Activated naive CD8-positive, alpha-beta T cell treated with anti-CD3 and anti-CD28 coated beads, Interleukin-2, amount 10 ng/mL, durations not matched to agents 7 days and 5 days (primary cell): ENCODE measurements around the gene MVK. TPM values are rescaled to one million over a fixed set of nuclear protein-coding genes. Genes with fewer than 3 reads are reported as not detected.
"Not testable (repeated sequence)": the region's sequence is repeated elsewhere in the genome, so short reads cannot be mapped to it uniquely, and the experiment has no call there.

Experiments used
- ATAC-seq: fragments of 150-1000 bp; cut with Tn5 transposase; one replicate; pipeline ENCODE4 v1.10.0; 2021; ENCODE audit warnings: low read depth, moderate library complexity
- POLR2A ChIA-PET: fragments of 350-600 bp; sonication (Branson Sonifier 250); formaldehyde crosslinking; loops from one replicate; lab custom pipeline; 2021; ENCODE audit warnings: antibody characterized with exemption; lab: Charles Lee
- DNase-seq: peaks from one replicate; pipeline ENCODE4 v3.0.0; 2021
- H3K27ac Mint-ChIP-seq: one replicate; pipeline ENCODE4 v1.8.0; 2022; ENCODE audit warnings: mild to moderate bottlenecking, mixed read lengths
- H3K27me3 Mint-ChIP-seq: one replicate; pipeline ENCODE4 v1.8.0; 2022; ENCODE audit warnings: mild to moderate bottlenecking, moderate library complexity, mixed read lengths
- H3K36me3 Mint-ChIP-seq: one replicate; pipeline ENCODE4 v1.8.0; 2021; ENCODE audit warnings: mild to moderate bottlenecking, mixed read lengths
- H3K4me1 Mint-ChIP-seq: one replicate; pipeline ENCODE4 v1.8.0; 2021; ENCODE audit warnings: mixed read lengths
- H3K4me3 Mint-ChIP-seq: one replicate; pipeline ENCODE4 v1.8.0; 2022; ENCODE audit warnings: mild to moderate bottlenecking, moderate library complexity, mixed read lengths
- H3K9me3 Mint-ChIP-seq: one replicate; pipeline ENCODE4 v1.8.0; 2021; ENCODE audit warnings: mixed read lengths
- total RNA-seq, 2 experiments: library from RNA; stranded (reverse); gene quantifications; one replicate each; pipeline ENCODE4 v1.2.3, GENCODE V29; 2021

Gene MVK
- total RNA-seq, 2 experiments from 2014 or later, result 22.4 to 22.6 TPM

DNA sequence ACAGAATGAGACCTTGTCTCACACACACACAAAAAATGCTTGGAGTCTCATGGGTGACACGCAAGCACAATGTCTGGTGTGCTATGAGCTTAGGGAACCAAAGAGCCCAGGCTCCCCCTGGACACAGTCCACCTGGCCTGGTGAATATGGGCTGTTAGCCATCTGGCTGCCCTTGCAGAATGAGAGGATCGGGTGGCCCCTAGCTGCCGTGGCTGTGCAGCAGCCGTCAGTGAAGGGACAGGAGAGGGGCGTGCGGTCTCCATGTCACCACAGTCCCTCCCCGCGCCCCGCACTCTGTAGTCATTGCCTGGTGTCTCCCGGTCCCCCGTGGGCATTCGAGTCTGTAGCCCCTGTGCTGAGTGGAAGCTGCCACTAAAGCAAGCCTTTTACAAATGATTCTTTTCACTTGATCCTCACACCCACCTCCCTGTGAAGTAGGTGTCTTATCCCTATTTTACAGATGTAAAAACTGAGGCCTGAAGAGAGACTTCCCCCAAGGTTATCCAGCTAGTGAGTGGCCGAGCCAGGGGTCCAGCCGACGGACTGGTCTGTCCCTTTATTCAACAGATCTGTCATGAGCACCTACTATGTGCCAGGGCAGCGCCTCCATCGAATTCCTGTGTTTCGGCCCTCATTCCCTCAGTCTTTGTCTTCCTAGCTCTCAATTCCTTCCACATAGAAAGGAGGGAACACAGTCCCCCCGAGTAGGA lies 18.8 kb downstream of the MVK start:
- no peak overlapping the region for H3K27ac Mint-ChIP-seq
- no peak for ATAC-seq
- no peaks in the 10 kb centered on the region for H3K9me3 Mint-ChIP-seq
- no peak for DNase-seq
- H3K36me3 Mint-ChIP-seq, result peaks cover 8% of the 10 kb centered on the region
- POLR2A ChIA-PET, result no interaction called here
- H3K4me1 Mint-ChIP-seq, result peaks cover 21% of the 10 kb centered on the region
- H3K27me3 Mint-ChIP-seq, result no peaks in the 10 kb centered on the region
- H3K4me3 Mint-ChIP-seq, result no peak overlapping the region

DNA sequence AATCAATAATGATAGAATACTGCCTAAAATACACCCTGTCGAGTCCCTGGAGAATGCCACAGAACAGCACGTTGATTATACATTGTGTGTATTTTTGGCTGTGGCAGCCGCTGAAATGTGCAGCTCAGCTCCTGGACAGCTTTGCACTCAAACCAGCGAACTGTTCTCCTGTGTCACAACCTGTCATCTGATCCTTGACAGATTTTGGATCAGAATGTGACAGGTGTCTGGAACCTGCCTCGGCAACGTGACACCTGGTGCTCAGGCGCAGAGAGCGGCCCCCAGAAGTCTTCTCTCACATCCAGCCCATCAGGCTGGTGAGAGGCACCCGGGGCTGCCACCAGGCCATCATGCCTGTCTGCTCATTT lies 19.3 kb downstream of the MVK start:
- POLR2A ChIA-PET, result no interaction called here
- H3K9me3 Mint-ChIP-seq, result no peaks in the 10 kb centered on the region
- peaks cover 24% of the 10 kb centered on the region for H3K4me1 Mint-ChIP-seq
- no peak overlapping the region for H3K4me3 Mint-ChIP-seq
- ATAC-seq (no peak), DNase-seq (no peak)
- no peak overlapping the region for H3K27ac Mint-ChIP-seq
- H3K27me3 Mint-ChIP-seq, result no peaks in the 10 kb centered on the region
- H3K36me3 Mint-ChIP-seq, result peaks cover 8% of the 10 kb centered on the region

- peaks cover 8% of the 10 kb centered on the region for H3K36me3 Mint-ChIP-seq
- no peak for DNase-seq
- POLR2A ChIA-PET, result no interaction called here
- H3K9me3 Mint-ChIP-seq, result no peaks in the 10 kb centered on the region
- H3K27ac Mint-ChIP-seq, result peak overlapping the region; percentile 38
- peak overlapping the region; percentile 53 for H3K4me3 Mint-ChIP-seq
- H3K27me3 Mint-ChIP-seq, result no peaks in the 10 kb centered on the region
- H3K4me1 Mint-ChIP-seq, result peaks cover 28% of the 10 kb centered on the region
- ATAC-seq, result no peak
Measured at GRCh38 chr12:109594556-109595317, 21.1 kb downstream of the MVK start.

DNA sequence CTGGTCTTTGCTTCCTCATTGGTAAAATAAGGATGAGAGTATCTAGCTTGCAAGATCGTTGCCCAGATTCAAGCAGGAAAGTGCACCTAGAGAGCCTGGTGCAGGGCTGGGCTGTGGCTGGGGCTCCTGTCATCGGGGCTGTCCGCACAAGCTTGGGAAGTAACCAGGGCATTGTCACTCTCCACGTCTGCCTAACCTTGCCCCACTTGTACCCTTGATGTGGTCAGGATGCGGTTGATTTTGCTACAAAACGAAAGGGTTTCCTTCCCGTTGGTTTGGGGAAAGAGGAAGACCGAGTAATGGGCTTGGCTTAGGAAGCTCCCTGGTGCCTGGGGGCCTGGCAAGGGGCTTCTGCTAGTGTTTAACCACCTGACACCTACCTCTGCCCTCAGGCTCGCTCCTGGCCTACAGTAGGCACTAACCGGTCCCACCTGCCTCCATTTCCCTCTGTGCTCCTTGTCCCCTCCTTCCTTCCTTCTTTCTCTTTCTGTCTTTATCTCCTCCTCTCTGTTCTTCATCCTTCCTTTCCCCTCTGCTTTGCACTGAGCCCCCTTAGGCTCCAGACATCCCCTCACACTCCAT lies 21.8 kb downstream of the MVK start:
- H3K4me3 Mint-ChIP-seq, result peak overlapping the region; percentile 53
- H3K4me1 Mint-ChIP-seq, result peaks cover 28% of the 10 kb centered on the region
- H3K27ac Mint-ChIP-seq, result peak overlapping the region; percentile 38
- H3K9me3 Mint-ChIP-seq, result no peaks in the 10 kb centered on the region
- DNase-seq (peak; percentile 56), ATAC-seq (peak; percentile 72)
- POLR2A ChIA-PET, result no interaction called here
- peaks cover 8% of the 10 kb centered on the region for H3K36me3 Mint-ChIP-seq
- no peaks in the 10 kb centered on the region for H3K27me3 Mint-ChIP-seq

DNA sequence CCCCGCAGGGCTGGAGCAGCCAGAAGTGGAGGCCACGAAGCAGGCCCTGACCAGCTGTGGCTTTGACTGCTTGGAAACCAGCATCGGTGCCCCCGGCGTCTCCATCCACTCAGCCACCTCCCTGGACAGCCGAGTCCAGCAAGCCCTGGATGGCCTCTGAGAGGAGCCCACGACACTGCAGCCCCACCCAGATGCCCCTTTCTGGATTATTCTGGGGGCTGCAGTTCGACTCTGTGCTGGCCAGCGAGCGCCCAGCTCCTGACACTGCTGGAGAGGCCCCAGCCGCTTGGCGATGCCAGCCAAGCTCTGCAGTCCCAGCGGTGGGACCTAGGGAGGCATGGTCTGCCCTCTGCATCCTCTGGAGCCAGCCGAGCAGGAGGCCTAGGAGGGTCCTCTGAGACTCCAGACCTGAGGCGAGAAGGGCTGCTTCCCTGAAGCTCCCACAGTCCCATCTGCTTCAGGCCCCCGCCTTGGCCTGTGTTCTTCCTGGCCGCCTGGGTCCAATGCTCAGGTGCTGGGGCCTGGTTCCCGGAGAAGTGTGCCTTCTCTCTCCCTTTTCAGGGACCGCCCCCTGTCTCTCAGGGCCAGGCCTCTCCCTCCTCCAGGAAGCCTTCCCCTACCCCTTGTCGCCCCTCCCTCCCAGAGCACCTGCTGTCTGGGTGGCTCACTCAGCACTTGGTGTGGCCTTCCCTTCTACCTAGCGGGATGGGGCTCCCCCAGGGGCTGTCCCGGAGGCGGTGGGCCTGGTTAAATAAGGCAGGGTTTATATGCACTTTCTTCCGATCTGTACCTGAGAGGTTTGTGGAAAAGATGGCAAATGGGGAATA lies 23.0 kb downstream of the MVK start:
- POLR2A ChIA-PET, result no interaction called here
- ATAC-seq, result no peak
- Mint-ChIP-seq H3K9me3 (no peaks in the 10 kb centered on the region), H3K27me3 (no peaks in the 10 kb centered on the region), H3K36me3 (peaks cover 8% of the 10 kb centered on the region), H3K27ac (no peak overlapping the region), H3K4me3 (no peak overlapping the region), H3K4me1 (peaks cover 28% of the 10 kb centered on the region)
- no peak for DNase-seq

- H3K4me1 Mint-ChIP-seq, result peaks cover 28% of the 10 kb centered on the region
- ATAC-seq, result no peak
- H3K27ac Mint-ChIP-seq, result no peak overlapping the region
- peaks cover 2% of the 10 kb centered on the region for H3K27me3 Mint-ChIP-seq
- DNase-seq, result no peak
- H3K9me3 Mint-ChIP-seq, result no peaks in the 10 kb centered on the region
- no peak overlapping the region for H3K4me3 Mint-ChIP-seq
- H3K36me3 Mint-ChIP-seq, result peaks cover 8% of the 10 kb centered on the region
- POLR2A ChIA-PET, result no interaction called here
Measured at GRCh38 chr12:109597414-109597794, 23.8 kb downstream of the MVK start.

DNA sequence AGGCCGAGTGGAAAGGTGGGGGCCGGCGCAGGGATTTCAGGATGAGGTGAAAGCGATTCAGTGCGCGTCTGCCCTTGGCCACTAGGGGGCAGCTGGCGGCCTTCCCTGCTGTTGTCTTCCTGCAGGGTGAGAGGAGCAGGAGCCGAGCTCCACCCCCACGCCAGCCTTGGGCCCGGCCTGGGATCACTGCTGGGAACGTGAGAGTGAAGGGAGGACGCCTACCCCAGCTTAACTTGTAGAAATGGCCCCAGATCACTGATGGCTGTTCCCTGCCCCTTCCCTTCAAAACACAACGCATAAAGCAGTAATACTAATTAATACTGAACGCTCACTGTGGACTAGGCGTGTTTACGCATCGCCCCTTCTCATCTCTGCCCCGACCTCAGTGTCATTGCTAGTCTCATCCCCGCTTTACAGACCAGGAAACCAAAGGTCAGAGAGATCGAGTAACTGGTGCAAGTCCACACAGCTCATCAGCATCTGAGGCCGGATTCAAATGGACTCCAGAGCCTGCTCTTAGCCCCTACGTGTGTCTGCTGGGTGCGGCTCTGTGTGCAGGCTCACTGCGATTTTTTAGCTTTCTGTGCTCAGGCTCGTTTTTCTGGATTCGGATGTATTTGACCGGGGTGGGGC lies 24.3 kb downstream of the MVK start:
- H3K27ac Mint-ChIP-seq, result no peak overlapping the region
- H3K4me3 Mint-ChIP-seq, result no peak overlapping the region
- H3K4me1 Mint-ChIP-seq, result peaks cover 28% of the 10 kb centered on the region
- POLR2A ChIA-PET, result no interaction called here
- peak; percentile 69 for DNase-seq
- no peaks in the 10 kb centered on the region for H3K9me3 Mint-ChIP-seq
- H3K27me3 Mint-ChIP-seq, result peaks cover 3% of the 10 kb centered on the region
- H3K36me3 Mint-ChIP-seq, result peaks cover 8% of the 10 kb centered on the region
- peak; percentile 32 for ATAC-seq

- no peaks in the 10 kb centered on the region for H3K9me3 Mint-ChIP-seq
- peaks cover 28% of the 10 kb centered on the region for H3K4me1 Mint-ChIP-seq
- H3K27ac Mint-ChIP-seq, result no peak overlapping the region
- peaks cover 6% of the 10 kb centered on the region for H3K36me3 Mint-ChIP-seq
- POLR2A ChIA-PET, result no interaction called here
- H3K27me3 Mint-ChIP-seq, result peaks cover 3% of the 10 kb centered on the region
- ATAC-seq (no peak), DNase-seq (no peak)
- no peak overlapping the region for H3K4me3 Mint-ChIP-seq
Measured at GRCh38 chr12:109598428-109598854, 24.8 kb downstream of the MVK start.

DNA sequence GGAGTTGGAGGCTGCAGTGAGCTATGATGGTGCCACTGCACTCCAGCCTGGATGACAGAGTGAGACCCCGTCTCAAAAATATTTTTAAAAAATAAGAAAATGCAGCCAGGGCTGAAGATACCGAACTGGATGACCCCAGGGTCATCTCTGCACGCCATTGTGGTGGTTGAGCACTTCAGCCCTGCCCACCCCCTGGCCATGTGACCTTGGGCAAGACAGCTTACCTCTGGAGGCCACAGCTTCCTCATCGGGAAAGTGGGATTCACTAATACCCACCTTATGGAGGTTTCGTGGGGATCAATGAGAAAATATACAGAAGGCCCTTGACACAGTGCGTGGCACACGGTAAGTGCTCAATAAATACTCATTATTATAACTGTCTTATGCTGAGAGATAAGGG lies 25.5 kb downstream of the MVK start:
- Mint-ChIP-seq H3K36me3 (peaks cover under 1% of the 10 kb centered on the region), H3K9me3 (no peaks in the 10 kb centered on the region), H3K27ac (no peak overlapping the region), H3K27me3 (peaks cover 3% of the 10 kb centered on the region), H3K4me3 (no peak overlapping the region), H3K4me1 (peaks cover 30% of the 10 kb centered on the region)
- no peak for ATAC-seq
- POLR2A ChIA-PET, result no interaction called here
- no peak for DNase-seq

DNA sequence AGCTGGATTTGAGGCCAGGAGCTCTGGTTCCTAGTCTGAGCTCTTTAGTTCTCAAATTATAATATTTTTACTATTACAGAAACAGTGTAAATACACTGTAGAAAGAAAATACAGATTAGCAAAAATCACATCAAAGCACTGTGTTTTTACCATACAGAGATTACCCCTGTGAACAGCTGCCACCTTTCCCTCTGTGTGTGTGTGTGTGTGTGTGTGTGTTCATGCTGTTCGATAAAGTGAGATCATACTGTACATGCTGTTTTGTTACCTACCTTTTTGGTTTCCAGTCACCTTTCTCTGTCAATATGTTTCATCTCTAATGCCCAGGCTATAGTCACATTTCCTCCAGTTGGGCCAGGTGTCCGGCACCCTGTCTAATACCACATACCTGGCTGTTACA lies 26.9 kb downstream of the MVK start:
- DNase-seq (no peak), ATAC-seq (no peak)
- POLR2A ChIA-PET, result interaction anchor here (0.6 kb wide), 1 partner anchor 234 kb away, joined by 5 read pairs; no protein-coding TSS in a partner anchor
- H3K36me3 Mint-ChIP-seq, result no peaks in the 10 kb centered on the region
- no peak overlapping the region for H3K4me3 Mint-ChIP-seq
- H3K27me3 Mint-ChIP-seq, result peaks cover 13% of the 10 kb centered on the region
- peaks cover 20% of the 10 kb centered on the region for H3K4me1 Mint-ChIP-seq
- H3K9me3 Mint-ChIP-seq, result no peaks in the 10 kb centered on the region
- H3K27ac Mint-ChIP-seq, result no peak overlapping the region

DNA sequence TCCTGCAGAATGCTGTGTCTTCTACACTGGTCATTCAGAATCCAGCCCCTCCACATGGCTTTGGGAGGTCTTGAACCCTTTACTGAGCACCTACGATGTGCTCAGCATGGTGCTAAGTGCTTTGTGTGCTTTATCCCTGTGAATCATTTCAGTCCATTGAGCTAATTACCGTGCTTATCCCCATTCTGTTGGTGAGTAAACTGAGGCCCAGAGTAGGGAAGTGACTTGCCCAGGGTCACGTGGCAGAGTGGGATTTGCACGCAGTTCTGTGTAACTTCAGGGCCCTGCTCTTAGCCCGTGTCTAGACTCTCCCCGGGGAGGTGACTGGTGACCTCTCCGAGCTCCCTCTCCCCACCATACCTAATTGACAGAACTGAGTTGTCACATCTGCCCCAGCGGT lies 27.4 kb downstream of the MVK start:
- H3K9me3 Mint-ChIP-seq, result no peaks in the 10 kb centered on the region
- H3K36me3 Mint-ChIP-seq, result no peaks in the 10 kb centered on the region
- POLR2A ChIA-PET, result interaction anchor here (0.6 kb wide), 1 partner anchor 234 kb away, joined by 5 read pairs; no protein-coding TSS in a partner anchor

GRCh38 chr12:109601557-109601956 lies 28.0 kb downstream of the MVK start:
- Mint-ChIP-seq H3K27me3 (peaks cover 16% of the 10 kb centered on the region), H3K36me3 (no peaks in the 10 kb centered on the region), H3K4me1 (peaks cover 15% of the 10 kb centered on the region), H3K9me3 (no peaks in the 10 kb centered on the region), H3K4me3 (no peak overlapping the region), H3K27ac (no peak overlapping the region)
- DNase-seq, result no peak
- POLR2A ChIA-PET, result no interaction called here
- no peak for ATAC-seq

More for the DNA sequence above, 27.4 kb downstream of the MVK start:
- H3K4me1 Mint-ChIP-seq, result peaks cover 15% of the 10 kb centered on the region
- H3K4me3 Mint-ChIP-seq, result no peak overlapping the region
- peaks cover 16% of the 10 kb centered on the region for H3K27me3 Mint-ChIP-seq
- no peak for DNase-seq
- ATAC-seq, result no peak
- no peak overlapping the region for H3K27ac Mint-ChIP-seq

- H3K27me3 Mint-ChIP-seq, result peaks cover 21% of the 10 kb centered on the region
- H3K27ac Mint-ChIP-seq, H3K4me3 Mint-ChIP-seq, H3K9me3 Mint-ChIP-seq, DNase-seq, H3K36me3 Mint-ChIP-seq, POLR2A ChIA-PET, ATAC-seq: not testable (repeated sequence)
- peaks cover 13% of the 10 kb centered on the region for H3K4me1 Mint-ChIP-seq
Measured at GRCh38 chr12:109602132-109602531, 28.5 kb downstream of the MVK start.
